PC-9 (cell line): ENCODE data around the gene SYT10. TPM values are rescaled to one million over a fixed set of nuclear protein-coding genes. Genes with fewer than 3 reads are reported as not detected.

Experiments used
- BruUV-seq: library from RNA; stranded (reverse); fragments of 400-500 nt; replicated peaks from 2 replicates; lab custom pipeline; 2021; lab: Mats Ljungman, UMichigan
- CTCF ChIA-PET: fragments of 300-600 bp; sonication (Branson Sonifier 250); formaldehyde crosslinking; loops from one replicate; lab custom pipeline; 2022; ENCODE audit warnings: antibody characterized with exemption; lab: Charles Lee
- POLR2A ChIA-PET: fragments of 300-600 bp; sonication (Branson Sonifier 250); formaldehyde crosslinking; loops from one replicate; lab custom pipeline; 2022; ENCODE audit warnings: antibody characterized with exemption; ENCODE audit not compliant: unreplicated experiment; lab: Charles Lee
- DNase-seq, 2 experiments: peaks; one replicate each; pipeline versions ENCODE4 v3.0.0 to v3.0.0-alpha.2; 2015 to 2022; ENCODE audit warnings: mixed read lengths in 1 of 2
- H2AFZ ChIP-seq: fragments of 200-600 bp; sonication (generic); 2 replicates; pipeline ENCODE4 v1.8.1; 2017; ENCODE audit warnings: antibody characterized with exemption
- H3F3A ChIP-seq: fragments of 200-600 bp; sonication (generic); 2 replicates; pipeline ENCODE4 v1.8.1; 2017; ENCODE audit warnings: antibody characterized with exemption, mild to moderate bottlenecking, low read depth; ENCODE audit not compliant: insufficient read depth
- H3K27ac ChIP-seq: fragments of 200-600 bp; sonication (generic); 2 replicates; pipeline ENCODE4 v1.6.1; 2016; ENCODE audit warnings: mixed run types
- H3K27me3 ChIP-seq: fragments of 200-600 bp; sonication (generic); 2 replicates; pipeline ENCODE4 v1.6.1; 2016; ENCODE audit warnings: low read depth, mixed run types; ENCODE audit not compliant: insufficient read depth
- H3K36me3 ChIP-seq: fragments of 200-600 bp; sonication (generic); 2 replicates; pipeline ENCODE4 v1.6.1; 2016; ENCODE audit warnings: low read depth, mixed run types
- H3K4me1 ChIP-seq: fragments of 200-600 bp; sonication (generic); replicated peaks from 2 replicates; pipeline ENCODE4 v1.6.1; 2016; ENCODE audit warnings: mixed run types; ENCODE audit not compliant: insufficient read depth
- H3K4me2 ChIP-seq: fragments of 200-600 bp; sonication (generic); 2 replicates; pipeline ENCODE4 v1.6.1; 2017; ENCODE audit warnings: mixed run types
- H3K4me3 ChIP-seq: fragments of 200-600 bp; sonication (generic); 2 replicates; pipeline ENCODE4 v1.6.1; 2016; ENCODE audit warnings: mixed run types
- H3K79me2 ChIP-seq: fragments of 200-600 bp; sonication (generic); 2 replicates; pipeline ENCODE4 v1.6.1; 2017; ENCODE audit warnings: low read depth, mixed run types
- H3K9me2 ChIP-seq: fragments of 200-600 bp; sonication (generic); 2 replicates; pipeline ENCODE4 v1.8.1; 2017; ENCODE audit warnings: mild to moderate bottlenecking; ENCODE audit not compliant: insufficient read depth
- H3K9me3 ChIP-seq: fragments of 200-600 bp; sonication (generic); 2 replicates; pipeline ENCODE4 v1.8.1; 2016; ENCODE audit warnings: low read depth; ENCODE audit not compliant: insufficient read depth
- H4K20me1 ChIP-seq: fragments of 200-600 bp; sonication (generic); 2 replicates; pipeline ENCODE4 v1.8.1; 2017; ENCODE audit not compliant: insufficient read depth
- EZH2 ChIP-seq: fragments of 200-600 bp; sonication (generic); IDR thresholded peaks from 2 replicates; pipeline ENCODE4 v1.8.0; 2017; ENCODE audit warnings: antibody characterized with exemption, low read depth
- intact Hi-C: fragments of 100-400 bp; cut with micrococcal nuclease; formaldehyde crosslinking; loops from one replicate; pipeline ENCODE4 v1.10.0; 2022; ENCODE audit not compliant: unreplicated experiment
- total RNA-seq: library from RNA; stranded (reverse); gene quantifications from 2 replicates; pipeline ENCODE4 v1.2.3, GENCODE V29; 2021
- TF ChIP-seq, protein P1 (sequence below): fragments of 200-600 bp; sonication (generic); conservative IDR thresholded peaks from 2 replicates; pipeline ENCODE4 v1.6.1; 2017; ENCODE audit warnings: mixed run types, antibody characterized with exemption, mild to moderate bottlenecking, moderate library complexity

SYT10 gene
- total RNA-seq, 1 experiment from 2014 or later: not detected

DNA sequence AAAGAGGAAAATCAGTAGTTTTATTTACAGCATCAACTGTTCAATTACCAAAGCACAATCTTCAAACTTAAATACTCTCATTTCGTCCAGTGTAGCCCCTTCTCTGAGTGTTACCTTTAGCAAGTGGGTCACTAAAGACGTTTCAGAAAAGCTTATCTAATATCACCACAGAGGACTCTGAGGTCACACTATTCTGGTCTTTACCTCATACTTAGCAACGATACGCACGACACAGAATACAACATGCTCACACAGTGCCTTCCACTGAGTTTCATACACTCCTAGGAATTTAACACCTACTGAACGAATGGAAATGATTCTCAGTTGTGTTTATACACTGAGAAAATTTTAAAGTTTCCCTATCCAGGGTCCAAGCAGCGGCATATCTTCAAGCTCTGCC, 2.0 kb downstream of the SYT10 start:
- H2AFZ ChIP-seq: no peak overlapping the region
- H3K27ac ChIP-seq: no peak overlapping the region
- DNase-seq: no peak
- no peaks in the 10 kb centered on the region for H3K4me1 ChIP-seq
- H3K79me2 ChIP-seq: no peaks in the 10 kb centered on the region
- H3K9me3 ChIP-seq: peaks cover 13% of the 10 kb centered on the region; the same call in 1 of the 2 replicates
- H3F3A ChIP-seq: no peaks in the 10 kb centered on the region
- no peaks in the 10 kb centered on the region for H3K36me3 ChIP-seq
- H3K4me3 ChIP-seq: no peak overlapping the region
- no peaks in the 10 kb centered on the region for H4K20me1 ChIP-seq
- no peak for TF ChIP-seq EZH2
- TF ChIP-seq, protein P1, sequence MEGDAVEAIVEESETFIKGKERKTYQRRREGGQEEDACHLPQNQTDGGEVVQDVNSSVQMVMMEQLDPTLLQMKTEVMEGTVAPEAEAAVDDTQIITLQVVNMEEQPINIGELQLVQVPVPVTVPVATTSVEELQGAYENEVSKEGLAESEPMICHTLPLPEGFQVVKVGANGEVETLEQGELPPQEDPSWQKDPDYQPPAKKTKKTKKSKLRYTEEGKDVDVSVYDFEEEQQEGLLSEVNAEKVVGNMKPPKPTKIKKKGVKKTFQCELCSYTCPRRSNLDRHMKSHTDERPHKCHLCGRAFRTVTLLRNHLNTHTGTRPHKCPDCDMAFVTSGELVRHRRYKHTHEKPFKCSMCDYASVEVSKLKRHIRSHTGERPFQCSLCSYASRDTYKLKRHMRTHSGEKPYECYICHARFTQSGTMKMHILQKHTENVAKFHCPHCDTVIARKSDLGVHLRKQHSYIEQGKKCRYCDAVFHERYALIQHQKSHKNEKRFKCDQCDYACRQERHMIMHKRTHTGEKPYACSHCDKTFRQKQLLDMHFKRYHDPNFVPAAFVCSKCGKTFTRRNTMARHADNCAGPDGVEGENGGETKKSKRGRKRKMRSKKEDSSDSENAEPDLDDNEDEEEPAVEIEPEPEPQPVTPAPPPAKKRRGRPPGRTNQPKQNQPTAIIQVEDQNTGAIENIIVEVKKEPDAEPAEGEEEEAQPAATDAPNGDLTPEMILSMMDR: no peak
- no peaks in the 10 kb centered on the region for H3K27me3 ChIP-seq
- no peak overlapping the region for H3K4me2 ChIP-seq
- CTCF ChIA-PET: no interaction called here
- intact Hi-C loops: no loop called here
- 0 out of 2 replicates have a peak, but pooled peaks cover 5% of the 10 kb centered on the region for H3K9me2 ChIP-seq
- no TSS peak for BruUV-seq
- POLR2A ChIA-PET: no interaction called here

DNA sequence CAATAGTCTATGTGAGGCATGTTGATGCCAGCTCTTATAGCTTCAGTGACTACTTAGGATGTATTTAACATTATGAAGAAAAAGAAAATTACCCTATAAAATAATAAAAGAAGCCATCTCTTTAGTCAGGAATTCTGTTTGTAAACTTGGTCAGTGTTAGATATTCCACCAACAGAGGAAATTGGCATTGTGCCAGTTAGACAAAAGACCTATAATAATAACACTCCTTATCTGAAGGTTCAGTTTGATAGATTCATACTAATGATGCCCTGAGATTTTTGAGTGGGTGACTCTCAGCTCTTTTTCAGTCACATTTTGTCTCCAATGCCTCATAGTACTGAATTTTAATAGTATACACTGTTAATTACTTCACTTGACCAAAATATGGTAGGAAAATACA, 6.6 kb downstream of the SYT10 start:
- Histone ChIP-seq H4K20me1 (no peaks in the 10 kb centered on the region), H2AFZ (no peak overlapping the region), H3F3A (no peaks in the 10 kb centered on the region), H3K4me2 (no peak overlapping the region), H3K27ac (no peak overlapping the region), H3K79me2 (no peaks in the 10 kb centered on the region), H3K36me3 (no peaks in the 10 kb centered on the region), H3K4me1 (no peaks in the 10 kb centered on the region), H3K9me2 (0 out of 2 replicates have a peak, but pooled peaks cover 5% of the 10 kb centered on the region), H3K9me3 (0 out of 2 replicates have a peak, but pooled peaks cover 6% of the 10 kb centered on the region), H3K4me3 (no peak overlapping the region), H3K27me3 (no peaks in the 10 kb centered on the region)
- intact Hi-C loops: no loop called here
- POLR2A ChIA-PET: no interaction called here
- TF ChIP-seq EZH2: no peak
- TF ChIP-seq, protein P1: no peak
- CTCF ChIA-PET: no interaction called here
- DNase-seq: no peak
- no TSS peak for BruUV-seq

DNA sequence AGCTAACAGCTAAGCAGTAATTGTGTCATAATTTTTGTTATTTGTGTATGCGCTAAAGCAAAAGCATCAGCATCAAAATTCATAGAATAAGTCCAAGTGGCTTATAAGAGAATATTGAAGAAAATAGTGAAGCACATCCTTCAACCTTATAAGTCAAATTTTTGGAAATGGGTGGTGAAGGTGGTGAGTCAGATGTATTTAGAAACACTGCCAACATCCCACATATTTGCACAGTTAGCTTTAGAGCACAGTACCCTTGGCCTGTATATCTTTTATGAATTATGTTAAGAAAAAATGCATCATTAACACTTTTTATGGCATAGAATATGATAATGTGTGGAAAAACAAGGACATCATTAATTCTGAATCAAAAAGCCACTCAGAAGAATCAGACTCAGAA, 8.0 kb downstream of the SYT10 start:
- POLR2A ChIA-PET: no interaction called here
- H3F3A ChIP-seq: no peaks in the 10 kb centered on the region
- no peaks in the 10 kb centered on the region for H3K36me3 ChIP-seq
- H3K9me3 ChIP-seq: 0 out of 2 replicates have a peak, but pooled peaks cover 5% of the 10 kb centered on the region
- no peak overlapping the region for H3K27ac ChIP-seq
- no peaks in the 10 kb centered on the region for H4K20me1 ChIP-seq
- BruUV-seq: no TSS peak
- H3K4me2 ChIP-seq: no peak overlapping the region
- H3K27me3 ChIP-seq: no peaks in the 10 kb centered on the region
- CTCF ChIA-PET: interaction anchor here (0.7 kb wide), 1 partner anchor 13 kb away, joined by 3 read pairs; no protein-coding TSS in a partner anchor
- H3K4me1 ChIP-seq: no peaks in the 10 kb centered on the region
- H2AFZ ChIP-seq: no peak overlapping the region
- no peak for DNase-seq
- TF ChIP-seq, protein P1: no peak
- 0 out of 2 replicates have a peak, but pooled peaks cover 5% of the 10 kb centered on the region for H3K9me2 ChIP-seq
- no peak overlapping the region for H3K4me3 ChIP-seq
- no peaks in the 10 kb centered on the region for H3K79me2 ChIP-seq
- intact Hi-C loops: no loop called here
